IMR-90 (cell line): ENCODE results near the gene CAMTA1. TPM values are rescaled to one million over a fixed set of nuclear protein-coding genes. Genes with fewer than 3 reads are reported as not detected.

Source experiments
- ATAC-seq: fragments of 200-7000 bp; cut with Tn5 transposase; 2 replicates; pipeline ENCODE4 v1.9.1; 2020; ENCODE audit warnings: low read depth, mild to moderate bottlenecking, moderate library complexity
- BruUV-seq: library from RNA; stranded (reverse); fragments of 400-500 nt; replicated peaks from 2 replicates; lab custom pipeline; 2021; lab: Mats Ljungman, UMichigan
- CTCF ChIA-PET: fragments of 300-600 bp; formaldehyde crosslinking; extraction: SDS; loops from one replicate; lab custom pipeline; 2021; ENCODE audit warnings: antibody characterized with exemption; lab: Yijun Ruan, JAX
- POLR2A ChIA-PET: fragments of 300-600 bp; sonication (Branson Sonifier 250); formaldehyde crosslinking; loops from one replicate; lab custom pipeline; 2022; ENCODE audit warnings: antibody characterized with exemption; ENCODE audit not compliant: unreplicated experiment; lab: Charles Lee
- DNase-seq: peaks from one replicate; pipeline ENCODE4 v3.0.0; 2013
- H2AFZ ChIP-seq: replicated peaks from 2 replicates; pipeline ENCODE3; 2013; ENCODE audit warnings: low read length, mild to moderate bottlenecking; ENCODE audit not compliant: poor library complexity
- H2AK5ac ChIP-seq: 2 replicates; pipeline ENCODE4 v1.6.1; 2013; ENCODE audit warnings: low read depth, low read length, inconsistent platforms
- H2AK9ac ChIP-seq: replicated peaks from 2 replicates; pipeline ENCODE3; 2013; ENCODE audit warnings: mild to moderate bottlenecking, low read depth, low read length, moderate library complexity; ENCODE audit not compliant: poor library complexity
- H2BK120ac ChIP-seq: 2 replicates; pipeline ENCODE4 v1.6.1; 2013; ENCODE audit warnings: low read depth, low read length, inconsistent platforms
- H2BK15ac ChIP-seq: 3 replicates; pipeline ENCODE4 v1.6.1; 2013; ENCODE audit warnings: low read depth, low read length, inconsistent platforms
- H2BK20ac ChIP-seq: 2 replicates; pipeline ENCODE4 v1.6.1; 2013; ENCODE audit warnings: low read depth, mild to moderate bottlenecking, inconsistent platforms, low read length, moderate library complexity
- H2BK5ac ChIP-seq: 2 replicates; pipeline ENCODE4 v1.6.1; 2013; ENCODE audit warnings: mild to moderate bottlenecking, low read depth, low read length, inconsistent platforms; ENCODE audit not compliant: poor library complexity, severe bottlenecking
- H3K14ac ChIP-seq: replicated peaks from 2 replicates; pipeline ENCODE4 v1.6.1; 2013; ENCODE audit warnings: low read depth, low read length, inconsistent platforms
- H3K18ac ChIP-seq: 2 replicates; pipeline ENCODE4 v1.6.1; 2013; ENCODE audit warnings: low read depth, low read length, control low read depth
- H3K23ac ChIP-seq: 2 replicates; pipeline ENCODE4 v1.6.1; 2013; ENCODE audit warnings: low read depth, low read length, inconsistent platforms
- H3K27ac ChIP-seq: 2 replicates; pipeline ENCODE4 v1.5.1; 2013; ENCODE audit warnings: mild to moderate bottlenecking, control low read depth, low read length; ENCODE audit not compliant: insufficient read depth
- H3K27me3 ChIP-seq: 2 replicates; pipeline ENCODE4 v1.6.1; 2013; ENCODE audit warnings: low read length; ENCODE audit not compliant: control insufficient read depth, insufficient read depth
- H3K36me3 ChIP-seq: 2 replicates; pipeline ENCODE4 v1.6.1; 2013; ENCODE audit warnings: low read length, mixed read lengths; ENCODE audit not compliant: control insufficient read depth, insufficient read depth
- H3K4ac ChIP-seq: 2 replicates; pipeline ENCODE4 v1.6.1; 2013; ENCODE audit warnings: low read depth, low read length, inconsistent platforms
- H3K4me1 ChIP-seq: 2 replicates; pipeline ENCODE4 v1.6.1; 2013; ENCODE audit warnings: low read length, mixed read lengths; ENCODE audit not compliant: control insufficient read depth, insufficient read depth
- H3K4me2 ChIP-seq: 2 replicates; pipeline ENCODE4 v1.6.1; 2013; ENCODE audit warnings: low read depth, mild to moderate bottlenecking, control low read depth, low read length, moderate library complexity
- H3K4me3 ChIP-seq: 2 replicates; pipeline ENCODE4 v1.5.1; 2013; ENCODE audit warnings: low read depth, mild to moderate bottlenecking, control low read depth, low read length, moderate library complexity; ENCODE audit not compliant: insufficient read depth
- H3K56ac ChIP-seq: 2 replicates; pipeline ENCODE4 v1.6.1; 2013; ENCODE audit warnings: low read length, inconsistent platforms; ENCODE audit not compliant: insufficient read depth; ENCODE audit errors: extremely low read depth
- H3K79me1 ChIP-seq, 2 experiments: 2 replicates each; pipeline ENCODE4 v1.6.1; 2013; ENCODE audit warnings: low read length in 2 of 2, inconsistent platforms in 1 of 2, low read depth in 1 of 2
- H3K9ac ChIP-seq: 2 replicates; pipeline ENCODE4 v1.6.1; 2013; ENCODE audit warnings: low read depth, low read length, control low read depth
- H3K9me1 ChIP-seq: 2 replicates; pipeline ENCODE4 v1.6.1; 2013; ENCODE audit warnings: low read length, inconsistent platforms; ENCODE audit not compliant: insufficient read depth
- H3K9me3 ChIP-seq: 2 replicates; pipeline ENCODE4 v1.6.1; 2013; ENCODE audit warnings: low read length; ENCODE audit not compliant: control insufficient read depth, insufficient read depth
- H4K20me1 ChIP-seq: 2 replicates; pipeline ENCODE4 v1.6.1; 2013; ENCODE audit warnings: low read length, inconsistent platforms; ENCODE audit not compliant: insufficient read depth
- H4K5ac ChIP-seq: 2 replicates; pipeline ENCODE4 v1.6.1; 2013; ENCODE audit warnings: mild to moderate bottlenecking, low read depth, low read length, control low read depth
- H4K8ac ChIP-seq, 2 experiments: 2 replicates each; pipeline ENCODE4 v1.6.1; 2013; ENCODE audit warnings: low read depth in 2 of 2, low read length in 2 of 2, control low read depth in 1 of 2, inconsistent platforms in 1 of 2
- H4K91ac ChIP-seq: 2 replicates; pipeline ENCODE4 v1.6.1; 2013; ENCODE audit warnings: low read depth, low read length, inconsistent platforms; ENCODE audit not compliant: insufficient read depth
- BHLHE40 ChIP-seq: fragments of 150-350 bp; IDR thresholded peaks from 2 replicates; pipeline ENCODE4 v1.6.1; 2016; ENCODE audit warnings: mild to moderate bottlenecking, low read depth, low read length
- CEBPB ChIP-seq: IDR thresholded peaks from 2 replicates; pipeline ENCODE4 v1.6.1; 2012; ENCODE audit warnings: low read depth, low read length, improper control_type of control experiment
- CHD1 ChIP-seq: IDR thresholded peaks from 2 replicates; pipeline ENCODE4 v1.6.1; 2012; ENCODE audit warnings: low read depth, low read length, improper control_type of control experiment
- CTCF ChIP-seq: conservative IDR thresholded peaks from 2 replicates; pipeline ENCODE4 v1.5.1; 2012; ENCODE audit warnings: mild to moderate bottlenecking, low read depth, low read length, improper control_type of control experiment
- ELK1 ChIP-seq: fragments of 150-350 bp; IDR thresholded peaks from 2 replicates; pipeline ENCODE4 v1.6.1; 2016; ENCODE audit warnings: low read depth, mild to moderate bottlenecking, low read length, moderate library complexity, borderline replicate concordance
- FOS ChIP-seq: fragments of 150-350 bp; IDR thresholded peaks from 2 replicates; pipeline ENCODE4 v1.6.1; 2016; ENCODE audit warnings: low read depth, low read length
- MAFK ChIP-seq: IDR thresholded peaks from 2 replicates; pipeline ENCODE4 v1.6.1; 2012; ENCODE audit warnings: low read depth, low read length, improper control_type of control experiment
- MAZ ChIP-seq: IDR thresholded peaks from 2 replicates; pipeline ENCODE4 v1.6.1; 2012; ENCODE audit warnings: low read depth, mild to moderate bottlenecking, low read length, improper control_type of control experiment, moderate library complexity, borderline replicate concordance
- MXI1 ChIP-seq: IDR thresholded peaks from 2 replicates; pipeline ENCODE4 v1.6.1; 2012; ENCODE audit warnings: low read depth, mild to moderate bottlenecking, low read length, moderate library complexity, borderline replicate concordance
- NFE2L2 ChIP-seq: fragments of 150-350 bp; IDR thresholded peaks from 2 replicates; pipeline ENCODE4 v1.6.1; 2016; ENCODE audit warnings: low read depth, mild to moderate bottlenecking, low read length
- POLR2A ChIP-seq: IDR thresholded peaks from 2 replicates; pipeline ENCODE4 v1.6.1; 2012; ENCODE audit warnings: mild to moderate bottlenecking, low read depth, low read length
- RAD21 ChIP-seq: IDR thresholded peaks from 2 replicates; pipeline ENCODE4 v1.6.1; 2012; ENCODE audit warnings: low read length, improper control_type of control experiment
- RCOR1 ChIP-seq: IDR thresholded peaks from 2 replicates; pipeline ENCODE4 v1.6.1; 2012; ENCODE audit warnings: mild to moderate bottlenecking, low read length, improper control_type of control experiment; ENCODE audit not compliant: insufficient replicate concordance
- RFX5 ChIP-seq: IDR thresholded peaks from 2 replicates; pipeline ENCODE4 v1.8.0; 2012; ENCODE audit warnings: low read depth, mild to moderate bottlenecking, low read length, moderate library complexity
- SMC3 ChIP-seq: fragments of 150-350 bp; IDR thresholded peaks from 2 replicates; pipeline ENCODE4 v1.6.1; 2016; ENCODE audit warnings: low read depth, mild to moderate bottlenecking, antibody characterized with exemption, low read length, moderate library complexity
- WGBS, 2 experiments: methylation state at CpG; one replicate each; pipeline versions ENCODE4 v1.1.5 to v1.1.7; 2013; ENCODE audit warnings: missing lambda C conversion rate in 2 of 2; ENCODE audit not compliant: insufficient read length in 1 of 2; ENCODE audit errors: extremely low coverage in 2 of 2; 5-methylcytosine and 5-hydroxymethylcytosine counted together
- dilution Hi-C: fragments of 300-500 bp; cut with HindIII; formaldehyde crosslinking; loops from one replicate; pipeline ENCODE4 v1.14.3; 2018; ENCODE audit warnings: low sequenced_read_pairs; ENCODE audit not compliant: unreplicated experiment
- in situ Hi-C: fragments of 300-500 bp; cut with MboI; formaldehyde crosslinking; loops from 3 replicates; pipeline ENCODE4 v1.14.3; 2019; ENCODE audit warnings: low sequenced_read_pairs, inconsistent platforms, mixed read lengths
- intact Hi-C: fragments of 100-400 bp; cut with micrococcal nuclease; formaldehyde crosslinking; loops from 2 replicates; pipeline ENCODE4 v1.10.0; 2022
- polyA plus RNA-seq, 3 experiments: library from polyadenylated mRNA; depleted of rRNA; stranded (reverse); fragments of >200 nt; gene quantifications; 2 replicates each; pipeline ENCODE4 v1.2.3, GENCODE V29; 2012; ENCODE audit warnings: low replicate concordance in 1 of 3
- total RNA-seq: library from RNA; depleted of rRNA; stranded (reverse); fragments of >200 nt; gene quantifications from 2 replicates; pipeline ENCODE4 v1.2.3, GENCODE V29; 2012
- TF ChIP-seq, protein P1 (sequence below): fragments of 150-350 bp; IDR thresholded peaks from 2 replicates; pipeline ENCODE4 v1.6.1; 2017; ENCODE audit warnings: mild to moderate bottlenecking, antibody characterized with exemption, low read length, low read depth

The CAMTA1 gene
- total and polyA plus RNA-seq, 2 of the 4 experiments (the other 2 are of a cell fraction), result 35.5 to 74.3 TPM

DNA sequence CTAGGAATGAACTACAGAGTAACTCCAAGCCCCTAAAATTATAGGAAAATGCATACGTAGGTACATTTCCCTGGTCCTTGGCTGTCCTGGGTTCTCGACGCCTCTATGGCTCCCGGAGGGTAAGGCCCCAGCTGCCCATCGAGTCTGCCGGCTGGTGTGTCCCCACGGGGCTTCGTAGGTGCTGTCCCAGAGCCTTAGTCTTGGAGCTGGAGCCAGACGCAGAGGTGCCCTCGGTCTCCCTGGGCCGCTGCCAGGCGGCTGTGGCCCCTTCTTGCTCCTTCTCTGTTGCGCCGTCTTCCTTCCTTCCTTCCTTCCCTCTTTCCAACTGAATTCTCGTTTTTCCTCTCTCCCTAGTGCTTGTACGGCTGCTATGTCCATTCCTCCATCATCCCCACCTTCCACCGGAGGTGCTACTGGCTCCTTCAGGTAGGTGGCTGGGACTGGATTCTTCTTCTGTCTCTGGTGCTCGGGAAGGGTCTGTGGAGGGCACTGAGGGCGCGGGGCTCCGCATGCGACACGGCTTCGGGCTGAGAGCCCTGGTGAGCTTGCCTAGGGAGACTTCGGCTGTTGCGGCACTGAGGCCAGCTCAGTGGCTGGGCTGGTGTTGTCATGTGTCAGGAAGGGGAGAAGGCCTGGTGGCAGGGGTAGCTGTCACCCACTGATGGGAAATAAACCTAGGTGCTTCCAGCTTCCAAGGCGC, 682.4 kb downstream of the CAMTA1 start:
- POLR2A ChIA-PET, result no interaction called here
- no TSS peak for BruUV-seq

More for the DNA sequence above, 682.4 kb downstream of the CAMTA1 start:
- no peak overlapping the region for H2BK120ac ChIP-seq
- no peak overlapping the region for H3K23ac ChIP-seq
- no peak overlapping the region for H4K91ac ChIP-seq
- CTCF ChIA-PET, result no interaction called here
- no peak overlapping the region for H4K5ac ChIP-seq
- TF ChIP-seq FOS, result no peak
- TF ChIP-seq POLR2A, result no peak
- no peak for TF ChIP-seq MXI1
- no peak for TF ChIP-seq SMC3
- TF ChIP-seq NFE2L2, result no peak
- no peak for TF ChIP-seq MAZ
- TF ChIP-seq RCOR1, result no peak
- no peak for TF ChIP-seq CTCF
- TF ChIP-seq ELK1, result no peak
- TF ChIP-seq, protein P1, sequence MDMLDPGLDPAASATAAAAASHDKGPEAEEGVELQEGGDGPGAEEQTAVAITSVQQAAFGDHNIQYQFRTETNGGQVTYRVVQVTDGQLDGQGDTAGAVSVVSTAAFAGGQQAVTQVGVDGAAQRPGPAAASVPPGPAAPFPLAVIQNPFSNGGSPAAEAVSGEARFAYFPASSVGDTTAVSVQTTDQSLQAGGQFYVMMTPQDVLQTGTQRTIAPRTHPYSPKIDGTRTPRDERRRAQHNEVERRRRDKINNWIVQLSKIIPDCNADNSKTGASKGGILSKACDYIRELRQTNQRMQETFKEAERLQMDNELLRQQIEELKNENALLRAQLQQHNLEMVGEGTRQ, result no peak
- no peak for TF ChIP-seq RAD21
- TF ChIP-seq CEBPB, result no peak
- no peak for TF ChIP-seq BHLHE40
- TF ChIP-seq MAFK, result no peak
- no peak for TF ChIP-seq RFX5
- TF ChIP-seq CHD1, result no peak
- H3K36me3 ChIP-seq, result no peaks in the 10 kb centered on the region
- no peak overlapping the region for H3K4me2 ChIP-seq
- H3K79me1 ChIP-seq, result 0 out of 4 replicates have a peak, but pooled peaks cover 0 to 11% of the 10 kb centered on the region in 2 experiments
- no peak overlapping the region for H3K14ac ChIP-seq
- no peak for ATAC-seq
- no peak overlapping the region for H2BK15ac ChIP-seq
- no peak for DNase-seq
- H3K4me3 ChIP-seq, result no peak overlapping the region
- H3K9me1 ChIP-seq, result peaks cover 31% of the 10 kb centered on the region
- H2AK5ac ChIP-seq, result no peak overlapping the region
- H2BK20ac ChIP-seq, result no peak overlapping the region
- dilution Hi-C loops (no loop called here), intact Hi-C loops (no loop called here), in situ Hi-C loops (no loop called here)
- no peak overlapping the region for H3K27ac ChIP-seq
- H4K8ac ChIP-seq, result no peak overlapping the region
- H3K4ac ChIP-seq, result no peak overlapping the region
- H4K20me1 ChIP-seq, result no peaks in the 10 kb centered on the region
- no peak overlapping the region for H3K9ac ChIP-seq
- no peak overlapping the region for H2AFZ ChIP-seq
- no peak overlapping the region for H2AK9ac ChIP-seq
- H3K18ac ChIP-seq, result no peak overlapping the region
- no peaks in the 10 kb centered on the region for H3K9me3 ChIP-seq
- peaks cover 28% of the 10 kb centered on the region for H3K4me1 ChIP-seq
- no peak overlapping the region for H2BK5ac ChIP-seq
- WGBS, 2 experiments, result 100% methylated on average over 8 of the region's 27 CpGs; no CpG with 5 or more reads in 1 of the 2 experiments
- H3K56ac ChIP-seq, result no peak overlapping the region
- H3K27me3 ChIP-seq, result no peaks in the 10 kb centered on the region
